ENCODE data around the gene RGPD3.
"Not testable (repeated sequence)": the region's sequence is repeated elsewhere in the genome, so short reads cannot be mapped to it uniquely, and the experiment has no call there.

GRCh38 chr2:106379567-106379966, 88.6 kb downstream of the RGPD3 start:
- not testable (repeated sequence) for TF ChIP-seq CTCF (IDR thresholded peaks at IDR 0.05); EP300 (IDR thresholded peaks at IDR 0.05; ENCODE audit: low read depth); POLR2AphosphoS5 (IDR thresholded peaks at IDR 0.05)

Data from transverse colon (tissue), 4 donors.